ENCODE data around the gene SLC25A22. TPM values are rescaled to one million over a fixed set of nuclear protein-coding genes. Genes with fewer than 3 reads are reported as not detected.

SLC25A22 gene
- total RNA-seq, 3 donors from 2014 or later = 2.7 to 11.5 (median 4.7) TPM

DNA sequence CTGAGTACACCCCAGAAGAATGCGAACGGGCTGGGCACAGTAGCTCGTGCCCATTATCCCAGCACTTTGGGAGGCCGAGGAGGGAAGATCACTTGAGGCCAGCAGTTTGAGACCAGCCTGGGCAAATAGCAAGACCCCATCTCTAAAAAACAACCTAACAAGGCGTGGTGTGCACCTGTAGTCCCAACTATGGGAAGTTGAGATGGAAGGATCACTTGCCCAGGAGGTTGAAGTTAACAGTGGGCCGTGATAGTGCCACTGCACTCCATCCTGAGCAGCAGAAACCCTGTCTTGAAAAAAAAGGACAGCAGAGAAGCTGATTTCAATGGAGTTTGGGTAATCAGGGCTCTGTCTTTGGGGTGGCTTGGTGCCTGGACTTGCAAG, 15.0 kb upstream of the SLC25A22 start:
- Histone ChIP-seq H3K9me3 (no peaks in the 10 kb centered on the region), H3K4me1 (peaks cover 0 to 11% of the 10 kb centered on the region in 2 donors), H3K4me3 (no peak overlapping the region), H3K27me3 (no peaks in the 10 kb centered on the region), H3K27ac (no peak overlapping the region), H3K36me3 (no peaks in the 10 kb centered on the region)
- DNase-seq (ENCODE audit: low spot score in 2 of 2) = no peak
- intact Hi-C loops (cut with DNase I; ENCODE audit: low total_unique reads) = no loop called here
- TF ChIP-seq POLR2A (IDR thresholded peaks at IDR 0.05) = no peak
- TF ChIP-seq POLR2AphosphoS5 (IDR thresholded peaks at IDR 0.05) = no peak
- TF ChIP-seq, protein P1, sequence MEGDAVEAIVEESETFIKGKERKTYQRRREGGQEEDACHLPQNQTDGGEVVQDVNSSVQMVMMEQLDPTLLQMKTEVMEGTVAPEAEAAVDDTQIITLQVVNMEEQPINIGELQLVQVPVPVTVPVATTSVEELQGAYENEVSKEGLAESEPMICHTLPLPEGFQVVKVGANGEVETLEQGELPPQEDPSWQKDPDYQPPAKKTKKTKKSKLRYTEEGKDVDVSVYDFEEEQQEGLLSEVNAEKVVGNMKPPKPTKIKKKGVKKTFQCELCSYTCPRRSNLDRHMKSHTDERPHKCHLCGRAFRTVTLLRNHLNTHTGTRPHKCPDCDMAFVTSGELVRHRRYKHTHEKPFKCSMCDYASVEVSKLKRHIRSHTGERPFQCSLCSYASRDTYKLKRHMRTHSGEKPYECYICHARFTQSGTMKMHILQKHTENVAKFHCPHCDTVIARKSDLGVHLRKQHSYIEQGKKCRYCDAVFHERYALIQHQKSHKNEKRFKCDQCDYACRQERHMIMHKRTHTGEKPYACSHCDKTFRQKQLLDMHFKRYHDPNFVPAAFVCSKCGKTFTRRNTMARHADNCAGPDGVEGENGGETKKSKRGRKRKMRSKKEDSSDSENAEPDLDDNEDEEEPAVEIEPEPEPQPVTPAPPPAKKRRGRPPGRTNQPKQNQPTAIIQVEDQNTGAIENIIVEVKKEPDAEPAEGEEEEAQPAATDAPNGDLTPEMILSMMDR (IDR thresholded peaks at IDR 0.05) = no peak

DNA sequence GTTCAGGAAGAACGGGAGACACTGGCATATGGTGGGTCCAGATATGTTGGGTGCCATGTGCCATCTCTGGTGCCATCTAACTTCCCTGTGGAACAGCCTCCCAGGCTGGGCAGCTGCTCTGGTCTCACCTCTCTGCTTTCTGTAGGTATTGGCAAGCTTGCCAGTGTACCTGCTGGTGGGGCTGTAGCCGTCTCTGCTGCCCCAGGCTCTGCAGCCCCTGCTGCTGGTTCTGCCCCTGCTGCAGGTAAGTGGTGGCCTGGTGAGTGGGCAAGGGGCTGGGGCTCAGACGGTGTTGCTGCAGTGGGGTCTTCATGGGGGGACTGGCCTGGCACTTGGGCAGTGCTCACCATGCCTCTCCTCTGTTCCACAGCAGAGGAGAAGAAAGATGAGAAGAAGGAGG, 14.3 kb upstream of the SLC25A22 start:
- TF ChIP-seq POLR2AphosphoS5 (IDR thresholded peaks at IDR 0.05) (no peak), POLR2A (IDR thresholded peaks at IDR 0.05) (no peak)
- TF ChIP-seq, protein P1 (IDR thresholded peaks at IDR 0.05) = no peak
- H3K4me1 ChIP-seq = peaks cover 0 to 11% of the 10 kb centered on the region in 2 donors
- H3K36me3 ChIP-seq = no peaks in the 10 kb centered on the region
- H3K27me3 ChIP-seq = no peaks in the 10 kb centered on the region
- H3K4me3 ChIP-seq = peak overlapping the region in 1 of 3 donors; percentile 21
- peak overlapping the region in 1 of 2 donors; percentile 56 for H3K27ac ChIP-seq
- no peak for DNase-seq (ENCODE audit: low spot score in 2 of 2)
- no peaks in the 10 kb centered on the region for H3K9me3 ChIP-seq
- intact Hi-C loops (cut with DNase I; ENCODE audit: low total_unique reads) = no loop called here

DNA sequence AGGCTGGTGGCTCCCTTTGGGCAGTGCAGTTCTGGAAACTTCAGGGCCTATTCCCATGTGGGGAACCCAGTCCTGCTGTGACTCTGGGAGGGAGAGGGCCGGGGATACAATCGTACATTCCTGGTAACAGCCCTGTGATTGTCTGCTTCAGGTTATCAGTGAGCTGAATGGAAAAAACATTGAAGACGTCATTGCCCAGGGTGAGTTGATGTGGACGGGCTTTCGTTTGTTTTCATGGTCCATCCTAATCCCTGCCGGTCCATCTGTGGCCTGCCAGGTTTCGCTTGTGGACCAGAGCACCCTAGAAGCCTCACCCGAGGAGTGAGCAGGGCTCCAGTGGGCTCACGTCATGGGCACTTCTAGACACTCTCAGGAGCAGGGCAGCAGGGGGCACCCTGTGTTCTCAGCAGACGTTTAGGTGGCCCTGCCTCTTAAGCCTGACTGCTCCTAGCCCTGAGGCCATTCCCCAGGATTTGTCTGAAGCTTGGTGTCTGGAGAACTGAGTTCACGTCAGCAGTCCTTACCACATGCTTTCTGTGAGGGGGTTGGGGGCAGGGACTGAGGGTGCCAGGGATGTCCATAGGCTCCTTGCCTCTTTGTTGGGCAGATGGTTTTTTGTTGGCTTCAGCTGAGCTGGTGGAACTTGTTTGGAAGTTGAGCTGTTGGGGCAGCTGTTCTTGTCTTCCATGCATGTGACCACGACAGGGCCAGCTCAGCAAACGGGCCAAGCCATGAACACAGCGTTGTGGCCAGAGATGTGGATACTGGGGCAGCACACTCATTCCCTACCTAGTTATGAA, 13.6 kb upstream of the SLC25A22 start:
- intact Hi-C loops (cut with DNase I; ENCODE audit: low total_unique reads) = no loop called here
- H3K4me1 ChIP-seq = peaks cover 0 to 11% of the 10 kb centered on the region in 2 donors
- no peaks in the 10 kb centered on the region for H3K27me3 ChIP-seq
- DNase-seq (ENCODE audit: low spot score in 2 of 2) = no peak
- H3K27ac ChIP-seq = peak overlapping the region; percentile 56 to 97
- no peaks in the 10 kb centered on the region for H3K9me3 ChIP-seq
- no peaks in the 10 kb centered on the region for H3K36me3 ChIP-seq
- peak overlapping the region in 1 of 3 donors; percentile 98 for H3K4me3 ChIP-seq
- TF ChIP-seq POLR2AphosphoS5 (IDR thresholded peaks at IDR 0.05) = no peak
- no peak for TF ChIP-seq POLR2A (IDR thresholded peaks at IDR 0.05)
- TF ChIP-seq, protein P1 (IDR thresholded peaks at IDR 0.05) = no peak

DNA sequence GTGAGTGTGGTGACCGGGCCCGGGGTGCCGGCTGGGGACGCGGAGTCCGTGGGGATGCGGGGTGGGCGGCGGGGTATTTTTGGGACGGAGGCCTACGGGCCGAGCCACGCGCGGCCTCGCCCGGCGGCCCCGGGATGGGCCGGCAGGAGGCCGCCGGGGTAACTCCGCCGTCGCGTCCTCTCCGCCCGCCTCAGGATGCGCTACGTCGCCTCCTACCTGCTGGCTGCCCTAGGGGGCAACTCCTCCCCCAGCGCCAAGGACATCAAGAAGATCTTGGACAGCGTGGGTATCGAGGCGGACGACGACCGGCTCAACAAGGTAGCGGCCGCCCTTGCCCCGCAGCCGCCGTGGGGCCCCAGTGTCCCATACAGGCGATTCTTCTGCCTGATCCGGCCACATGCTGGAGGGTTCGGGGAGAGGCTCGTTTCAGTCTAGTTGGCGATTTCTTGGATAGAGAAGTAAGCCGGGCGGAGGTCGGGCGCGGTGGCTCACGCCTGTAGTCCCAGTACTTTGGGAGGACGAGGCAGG, 12.0 kb upstream of the SLC25A22 start:
- TF ChIP-seq POLR2AphosphoS5 (IDR thresholded peaks at IDR 0.05) = no peak
- TF ChIP-seq, protein P1 (IDR thresholded peaks at IDR 0.05) = no peak
- no peak for TF ChIP-seq POLR2A (IDR thresholded peaks at IDR 0.05)
- H3K9me3 ChIP-seq = no peaks in the 10 kb centered on the region
- H3K4me1 ChIP-seq = peaks cover 0 to 11% of the 10 kb centered on the region in 2 donors
- peak overlapping the region; percentile 72 to 98 (median 96) for H3K4me3 ChIP-seq
- peak overlapping the region; percentile 97 to 99 for H3K27ac ChIP-seq
- intact Hi-C loops (cut with DNase I; ENCODE audit: low total_unique reads) = no loop called here
- no peak for DNase-seq (ENCODE audit: low spot score in 2 of 2)
- no peaks in the 10 kb centered on the region for H3K27me3 ChIP-seq
- no peaks in the 10 kb centered on the region for H3K36me3 ChIP-seq

Measured in breast epithelium (tissue), 4 donors.